Ascending aorta (tissue), 2 donors: Measurements from ENCODE around the gene NID1. TPM values are rescaled to one million over a fixed set of nuclear protein-coding genes. Genes with fewer than 3 reads are reported as not detected.

ENCODE experiments used
- DNase-seq, 2 donors: peaks; one replicate each; pipeline ENCODE4 v3.0.0-alpha.2; 2019; ENCODE audit warnings: low spot score in 2 of 2
- H3K27ac ChIP-seq, 2 donors: fragments of 200-600 bp; sonication (generic); one replicate each; pipeline ENCODE4 v1.5.1; 2016 to 2017; ENCODE audit warnings: mild to moderate bottlenecking in 1 of 2
- H3K27me3 ChIP-seq: fragments of 200-600 bp; sonication (generic); one replicate; pipeline ENCODE4 v1.5.1; 2017
- H3K36me3 ChIP-seq, 2 donors: fragments of 200-600 bp; sonication (generic); one replicate each; pipeline ENCODE4 v1.5.1; 2016
- H3K4me1 ChIP-seq, 2 donors: fragments of 200-600 bp; sonication (generic); one replicate each; pipeline ENCODE4 v1.5.1; 2016 to 2017; ENCODE audit warnings: mild to moderate bottlenecking in 1 of 2
- H3K4me3 ChIP-seq, 2 donors: fragments of 200-600 bp; sonication (generic); one replicate each; pipeline ENCODE4 v1.5.1; 2016 to 2017; ENCODE audit warnings: mild to moderate bottlenecking in 1 of 2
- H3K9me3 ChIP-seq, 2 donors: fragments of 200-600 bp; sonication (generic); one replicate each; pipeline ENCODE4 v1.5.1; 2016
- CTCF ChIP-seq, 3 experiments: fragments of 200-600 bp in 2 of 3; fragments of 450-650 bp in 1 of 3; sonication (generic) in 2 of 3; IDR thresholded peaks; one replicate each; pipeline ENCODE4 v1.5.1; 2016 to 2019; ENCODE audit warnings: antibody characterized with exemption in 3 of 3, mild to moderate bottlenecking in 1 of 3, moderate library complexity in 1 of 3
- intact Hi-C: fragments of 100-400 bp; cut with DNase I; formaldehyde crosslinking; loops from one replicate; pipeline ENCODE4 v1.15.1; 2023
- total RNA-seq: library from RNA; depleted of rRNA; stranded (reverse); fragments of >200 nt; gene quantifications from one replicate; pipeline ENCODE4 v1.1.0, GENCODE V29; 2016

The NID1 gene
- total RNA-seq, 1 donor from 2014 or later: 172 TPM

- Histone ChIP-seq H3K36me3 (no peaks in the 10 kb centered on the region), H3K4me1 (peaks cover 0 to 5% of the 10 kb centered on the region in 2 donors), H3K27ac (no peak overlapping the region), H3K4me3 (no peak overlapping the region), H3K9me3 (no peaks in the 10 kb centered on the region), H3K27me3 (no peaks in the 10 kb centered on the region)
- TF ChIP-seq CTCF (IDR thresholded peaks at IDR 0.05): no peak
- no peak for DNase-seq
- intact Hi-C loops: no loop called here
Measured at GRCh38 chr1:235933766-235934116, 131.1 kb downstream of the NID1 start.

GRCh38 chr1:235933017-235933765 lies 131.7 kb downstream of the NID1 start:
- Histone ChIP-seq H3K36me3 (no peaks in the 10 kb centered on the region), H3K9me3 (no peaks in the 10 kb centered on the region), H3K27me3 (no peaks in the 10 kb centered on the region), H3K4me1 (peaks cover 0 to 5% of the 10 kb centered on the region in 2 donors), H3K27ac (peak overlapping the region in 1 of 2 donors; percentile 26), H3K4me3 (no peak overlapping the region)
- TF ChIP-seq CTCF (IDR thresholded peaks at IDR 0.05): peak in 1 of 3 experiments; percentile 34
- intact Hi-C loops: no loop called here
- no peak for DNase-seq

- Histone ChIP-seq H3K36me3 (no peaks in the 10 kb centered on the region), H3K27me3 (no peaks in the 10 kb centered on the region), H3K9me3 (no peaks in the 10 kb centered on the region), H3K4me3 (no peak overlapping the region), H3K4me1 (peaks cover 0 to 5% of the 10 kb centered on the region in 2 donors), H3K27ac (no peak overlapping the region)
- TF ChIP-seq CTCF (IDR thresholded peaks at IDR 0.05): no peak
- peak in 1 of 2 donors; percentile 45 for DNase-seq
- intact Hi-C loops: no loop called here
Measured at GRCh38 chr1:235932090-235932510, 132.8 kb downstream of the NID1 start.

GRCh38 chr1:235931171-235931738 lies 133.6 kb downstream of the NID1 start:
- Histone ChIP-seq H3K27me3 (no peaks in the 10 kb centered on the region), H3K4me1 (peaks cover 0 to 5% of the 10 kb centered on the region in 2 donors), H3K4me3 (no peak overlapping the region), H3K27ac (no peak overlapping the region), H3K36me3 (no peaks in the 10 kb centered on the region), H3K9me3 (no peaks in the 10 kb centered on the region)
- DNase-seq: no peak
- no peak for TF ChIP-seq CTCF (IDR thresholded peaks at IDR 0.05)
- intact Hi-C loops: no loop called here

GRCh38 chr1:235930543-235930942 lies 134.3 kb downstream of the NID1 start:
- Histone ChIP-seq H3K9me3 (no peaks in the 10 kb centered on the region), H3K27me3 (no peaks in the 10 kb centered on the region), H3K4me3 (no peak overlapping the region), H3K4me1 (peaks cover 0 to 5% of the 10 kb centered on the region in 2 donors), H3K36me3 (no peaks in the 10 kb centered on the region), H3K27ac (no peak overlapping the region)
- no peak for DNase-seq
- TF ChIP-seq CTCF (IDR thresholded peaks at IDR 0.05): no peak
- intact Hi-C loops: no loop called here
